Peyer's patch (tissue), 4 donors: ENCODE results near the gene UTS2R.
"Not testable (repeated sequence)": the region's sequence is repeated elsewhere in the genome, so short reads cannot be mapped to it uniquely, and the experiment has no call there.

Source experiments
- CTCF ChIP-seq, 6 experiments: fragments of 450-650 bp in 4 of 6; fragments of 200-600 bp in 2 of 6; sonication (generic) in 1 of 6; IDR thresholded peaks; one replicate each; pipeline ENCODE4 v1.5.1; 2017 to 2019; ENCODE audit warnings: antibody characterized with exemption in 6 of 6, mild to moderate bottlenecking in 3 of 6, moderate library complexity in 1 of 6
- POLR2A ChIP-seq, 2 donors: fragments of 450-650 bp; IDR thresholded peaks; one replicate each; pipeline ENCODE4 v1.5.1; 2017; ENCODE audit warnings: antibody characterized with exemption in 2 of 2, mild to moderate bottlenecking in 2 of 2, moderate library complexity in 2 of 2

GRCh38 chr17:82347994-82348393, 23.6 kb upstream of the UTS2R start:
- TF ChIP-seq POLR2A, CTCF (IDR thresholded peaks at IDR 0.05): not testable (repeated sequence)
